Hepatocyte (in vitro differentiated cells): ENCODE measurements around the gene LDAH.
A peak's percentile ranks its signal among the peaks of the same experiment; 100 is the strongest.

Experiments used
- CTCF ChIP-seq: fragments of 200-600 bp; sonication (generic); IDR thresholded peaks from 2 replicates; pipeline ENCODE4 v1.5.1; 2016; ENCODE audit warnings: antibody characterized with exemption, mild to moderate bottlenecking; ENCODE audit not compliant: poor library complexity
- EZH2 ChIP-seq: fragments of 200-600 bp; sonication (generic); IDR thresholded peaks from 2 replicates; pipeline ENCODE4 v1.6.1; 2016; ENCODE audit warnings: antibody characterized with exemption, mild to moderate bottlenecking, borderline replicate concordance
- EZH2phosphoT487 ChIP-seq: fragments of 200-600 bp; sonication (generic); IDR thresholded peaks from one replicate; pipeline ENCODE4 v1.6.1; 2018; ENCODE audit warnings: antibody characterized with exemption, mild to moderate bottlenecking, low read depth, moderate library complexity; ENCODE audit not compliant: unreplicated experiment, severe bottlenecking

GRCh38 chr2:20667531-20668401, 155.1 kb downstream of the LDAH start:
- TF ChIP-seq CTCF (no peak), EZH2phosphoT487 (peak; percentile 61), EZH2 (no peak)
